HEK293 (cell line): ENCODE results near the gene TTYH1.
A peak's percentile ranks its signal among the peaks of the same experiment; 100 is the strongest.

Experiments used
- CTCF ChIA-PET: fragments of 350-600 bp; formaldehyde crosslinking; extraction: SDS; loops from one replicate; lab custom pipeline; 2021; ENCODE audit warnings: antibody characterized with exemption; lab: Yijun Ruan, JAX
- POLR2A ChIA-PET: fragments of 300-600 bp; formaldehyde crosslinking; extraction: SDS; loops from one replicate; lab custom pipeline; 2020; ENCODE audit warnings: antibody characterized with exemption, inconsistent platforms; lab: Yijun Ruan, JAX
- H3K27ac ChIP-seq: fragments of 200-500 bp; sonication (Bioruptor generic); 2 replicates; pipeline ENCODE4 v1.5.1; 2014; ENCODE audit warnings: low read depth, low read length, control low read depth, inconsistent platforms; ENCODE audit errors: extremely low read depth
- H3K36me3 ChIP-seq, 2 experiments: fragments of 200-500 bp in 1 of 2; sonication (Bioruptor generic) in 1 of 2; 1 replicate in 1 of 2; 2 replicates in 1 of 2; pipeline ENCODE4 v1.5.1; 2014 to 2017; ENCODE audit warnings: inconsistent platforms in 2 of 2, low read length in 2 of 2; ENCODE audit not compliant: control insufficient read depth in 2 of 2, insufficient read depth in 1 of 2
- H3K4me1 ChIP-seq: fragments of 200-500 bp; sonication (Bioruptor generic); 2 replicates; pipeline ENCODE4 v1.5.1; 2014; ENCODE audit warnings: mild to moderate bottlenecking, low read length, inconsistent platforms; ENCODE audit not compliant: control insufficient read depth, insufficient read depth
- H3K4me3 ChIP-seq: 2 replicates; pipeline ENCODE4 v1.5.1; 2011; ENCODE audit warnings: low read depth, mild to moderate bottlenecking, control low read depth, low read length, moderate library complexity
- H3K9me3 ChIP-seq: fragments of 200-500 bp; sonication (Bioruptor generic); 2 replicates; pipeline ENCODE4 v1.5.1; 2014; ENCODE audit warnings: low read depth, low read length, inconsistent platforms; ENCODE audit not compliant: control insufficient read depth, insufficient read depth
- HIC1 ChIP-seq: fragments of 450-650 bp; formaldehyde crosslinking; IDR thresholded peaks from 2 replicates; pipeline ENCODE4 v1.5.1; 2016; ENCODE audit warnings: missing biosample characterization, missing genetic modification characterization
- KLF9 ChIP-seq: fragments of 450-650 bp; formaldehyde crosslinking; IDR thresholded peaks from 2 replicates; pipeline ENCODE4 v1.5.1; 2016; ENCODE audit warnings: missing biosample characterization, missing genetic modification characterization, low read depth
- PRDM10 ChIP-seq: fragments of 450-650 bp; formaldehyde crosslinking; IDR thresholded peaks from 2 replicates; pipeline ENCODE4 v1.5.1; 2016; ENCODE audit warnings: missing biosample characterization, missing genetic modification characterization
- PRDM2 ChIP-seq: fragments of 450-650 bp; formaldehyde crosslinking; IDR thresholded peaks from 2 replicates; pipeline ENCODE4 v1.5.1; 2016; ENCODE audit warnings: missing biosample characterization, missing genetic modification characterization, borderline replicate concordance
- REPIN1 ChIP-seq: fragments of 450-650 bp; formaldehyde crosslinking; IDR thresholded peaks from 2 replicates; pipeline ENCODE4 v1.5.1; 2017; ENCODE audit warnings: missing biosample characterization, missing genetic modification characterization, low read depth
- ZBTB17 ChIP-seq: fragments of 450-650 bp; formaldehyde crosslinking; IDR thresholded peaks from 2 replicates; pipeline ENCODE4 v1.5.1; 2016; ENCODE audit warnings: missing biosample characterization, missing genetic modification characterization
- ZBTB26 ChIP-seq: fragments of 450-650 bp; formaldehyde crosslinking; optimal IDR thresholded peaks from 2 replicates; pipeline ENCODE3; 2016; ENCODE audit warnings: missing biosample characterization, mild to moderate bottlenecking, missing genetic modification characterization
- ZNF157 ChIP-seq: fragments of 450-650 bp; formaldehyde crosslinking; IDR thresholded peaks from 2 replicates; pipeline ENCODE4 v1.5.1; 2016; ENCODE audit warnings: missing biosample characterization, missing genetic modification characterization
- ZNF18 ChIP-seq: fragments of 450-650 bp; formaldehyde crosslinking; IDR thresholded peaks from 2 replicates; pipeline ENCODE4 v1.5.1; 2016; ENCODE audit warnings: missing biosample characterization, missing genetic modification characterization
- ZNF266 ChIP-seq: fragments of 450-650 bp; formaldehyde crosslinking; IDR thresholded peaks from 2 replicates; pipeline ENCODE4 v1.5.1; 2016; ENCODE audit warnings: missing biosample characterization, missing genetic modification characterization, low read depth
- ZNF473 ChIP-seq: fragments of 450-650 bp; formaldehyde crosslinking; IDR thresholded peaks from 2 replicates; pipeline ENCODE4 v1.5.1; 2017; ENCODE audit warnings: missing biosample characterization, missing genetic modification characterization
- ZNF48 ChIP-seq: fragments of 450-650 bp; formaldehyde crosslinking; IDR thresholded peaks from 2 replicates; pipeline ENCODE4 v1.5.1; 2016; ENCODE audit warnings: missing biosample characterization, missing genetic modification characterization
- ZNF555 ChIP-seq: fragments of 450-650 bp; formaldehyde crosslinking; conservative IDR thresholded peaks from 2 replicates; pipeline ENCODE4 v1.5.1; 2017; ENCODE audit warnings: missing biosample characterization, mild to moderate bottlenecking, missing genetic modification characterization, inconsistent platforms
- ZNF600 ChIP-seq: fragments of 450-650 bp; formaldehyde crosslinking; IDR thresholded peaks from 2 replicates; pipeline ENCODE4 v1.5.1; 2016; ENCODE audit warnings: missing biosample characterization, missing genetic modification characterization
- ZNF624 ChIP-seq: fragments of 450-650 bp; formaldehyde crosslinking; IDR thresholded peaks from 2 replicates; pipeline ENCODE4 v1.5.1; 2017; ENCODE audit warnings: missing biosample characterization, missing genetic modification characterization
- ZNF664 ChIP-seq: fragments of 450-650 bp; formaldehyde crosslinking; IDR thresholded peaks from 2 replicates; pipeline ENCODE4 v1.5.1; 2016; ENCODE audit warnings: missing biosample characterization, missing genetic modification characterization
- ZNF837 ChIP-seq: fragments of 450-650 bp; formaldehyde crosslinking; IDR thresholded peaks from 2 replicates; pipeline ENCODE4 v1.5.1; 2016; ENCODE audit warnings: missing biosample characterization, missing genetic modification characterization
- ZNF843 ChIP-seq: fragments of 450-650 bp; formaldehyde crosslinking; IDR thresholded peaks from 2 replicates; pipeline ENCODE4 v1.5.1; 2016; ENCODE audit warnings: missing biosample characterization, missing genetic modification characterization

TTYH1 gene

GRCh38 chr19:54462655-54463530 lies 47.6 kb downstream of the TTYH1 start (continued):
- no peak for TF ChIP-seq ZNF837
- no peak for TF ChIP-seq ZNF624
- no peak for TF ChIP-seq ZNF473 (tag by site-specific recombination)
- TF ChIP-seq ZNF48 (tag by site-specific recombination): no peak
- TF ChIP-seq ZNF600 (tag by site-specific recombination): peak; percentile 45; the same call in 1 of the 2 replicates
- TF ChIP-seq ZBTB17 (tag by site-specific recombination): peak; percentile 13; the same call in 1 of the 2 replicates
- TF ChIP-seq ZNF266: no peak
- no peak for TF ChIP-seq ZNF664
- TF ChIP-seq ZNF18 (tag by site-specific recombination): no peak
- TF ChIP-seq HIC1 (tag by site-specific recombination): no peak

- POLR2A ChIA-PET: interaction anchor here (0.6 to 1.9 kb wide), 15 partner anchors 8 to 1161 kb away, joined by 3 to 47 read pairs (median 6); partner anchors contain the start of genes CDC42EP5, CNOT3, ISOC2 and LENG8
- 0 out of 2 replicates have a peak, but pooled peaks have one; percentile 12 for TF ChIP-seq PRDM10 (tag by site-specific recombination)
- TF ChIP-seq ZNF843: peak; percentile 26; the same call in 1 of the 2 replicates
- TF ChIP-seq KLF9 (tag by site-specific recombination): peak; percentile 92; the same call in 1 of the 2 replicates
- TF ChIP-seq PRDM2 (tag by site-specific recombination): no peak
- peak; percentile 52 for TF ChIP-seq ZBTB26 (tag by site-specific recombination)
- TF ChIP-seq REPIN1 (tag by site-specific recombination): no peak
- 0 out of 2 replicates have a peak, but pooled peaks have one; percentile 41 for TF ChIP-seq ZNF837
- TF ChIP-seq ZNF555 (tag by site-specific recombination): no peak
- TF ChIP-seq ZNF157: no peak
Observed at GRCh38 chr19:54463531-54464043, 48.3 kb downstream of the TTYH1 start, which contains the start of gene LENG9. LENG9 (minus strand) TSS chr19:54463778; CDS start chr19:54463526, 252 bp downstream.

More at GRCh38 chr19:54463531-54464043, 48.3 kb downstream of the TTYH1 start, which contains the start of gene LENG9:
- H3K4me3 ChIP-seq: peak within 1 kb of the TSS; percentile 90
- H3K36me3 ChIP-seq: peaks cover 15 to 37% of the 10 kb centered on the region in 2 experiments
- peak within 1 kb of the TSS; percentile 81 for H3K27ac ChIP-seq
- H3K4me1 ChIP-seq: peaks cover 5% of the 10 kb centered on the region; the same call in 1 of the 2 replicates
- CTCF ChIA-PET: interaction anchor here (0.6 kb wide), 1 partner anchor 9 kb away, joined by 3 read pairs; no protein-coding TSS in a partner anchor
- no peaks in the 10 kb centered on the region for H3K9me3 ChIP-seq
